Measurements from ENCODE around the gene FAM43B. TPM values are rescaled to one million over a fixed set of nuclear protein-coding genes. Genes with fewer than 3 reads are reported as not detected.

The FAM43B gene
- total and polyA plus RNA-seq, 10 of the 15 experiments (the other 5 are each of a cell fraction or from before 2014, with no cell fraction given), result not detected

DNA sequence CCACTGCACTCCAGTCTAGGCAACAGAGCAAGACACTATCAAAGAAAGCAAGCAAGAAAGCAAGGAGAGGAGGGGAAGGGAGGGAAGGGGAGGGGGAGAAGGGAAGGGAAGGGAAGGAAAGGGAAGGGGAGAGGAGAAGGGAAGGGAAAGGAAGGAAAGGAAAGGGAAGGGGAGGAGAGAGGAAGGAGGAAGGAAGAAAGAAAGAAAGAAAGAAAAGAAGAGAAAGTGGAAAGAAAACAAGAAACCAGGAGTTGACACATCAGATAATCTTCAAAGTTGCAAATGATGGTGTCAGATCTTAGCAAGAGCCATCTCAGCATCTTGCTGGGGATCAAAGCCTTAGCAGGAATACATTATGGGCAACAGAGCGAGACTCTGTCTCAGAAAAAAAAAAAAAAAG lies 21.6 kb downstream of the FAM43B start:
- ChIA-PET POLR2A (interaction anchor here (0.5 kb wide), 1 partner anchor 22 kb away, joined by 4 read pairs; no protein-coding TSS in a partner anchor), SMC1A (ENCODE audit: uncharacterized antibody, unreplicated experiment) (interaction anchor here (0.6 to 0.7 kb wide), 3 partner anchors 9 to 939 kb away, joined by 3 read pairs; no protein-coding TSS in a partner anchor), RAD21 (ENCODE audit: unreplicated experiment) (interaction anchor here (0.6 kb wide), 1 partner anchor 683 kb away, joined by 3 read pairs; no protein-coding TSS in a partner anchor), CTCF (interaction anchor here (0.6 to 2.2 kb wide), 6 partner anchors 59 to 376 kb away, joined by 3 to 31 read pairs (median 4); partner anchors contain the start of genes DDOST and PINK1)
- Histone ChIP-seq H3K4me1 (ENCODE audit: control insufficient read depth, insufficient read depth, low read length) (no peaks in the 10 kb centered on the region), H3K27me3 (replicated peaks in 1 of 2; ENCODE audit: control insufficient read depth in 2 of 2, insufficient read depth in 2 of 2, low read length in 1 of 2) (no peaks in the 10 kb centered on the region), H3K79me2 (ENCODE audit: control insufficient read depth, insufficient read depth, low read length) (no peaks in the 10 kb centered on the region), H3K9me3 (replicated peaks; ENCODE audit: control insufficient read depth, insufficient read depth, low read length) (no peaks in the 10 kb centered on the region; the same call in 2 of the 3 replicates), H3K9ac (ENCODE audit: control insufficient read depth, insufficient read depth, low read length) (no peak overlapping the region), H3K27ac (ENCODE audit: control insufficient read depth, insufficient read depth) (no peak overlapping the region), H4K20me1 (ENCODE audit: control insufficient read depth, insufficient read depth) (no peaks in the 10 kb centered on the region), H2AFZ (ENCODE audit: control insufficient read depth, low read depth, low read length) (no peak overlapping the region), H3K4me3 (no peak overlapping the region), H3K36me3 (ENCODE audit: control insufficient read depth in 2 of 2, insufficient read depth in 2 of 2, low read length in 1 of 2) (no peaks in the 10 kb centered on the region), H3K4me2 (ENCODE audit: control insufficient read depth, insufficient read depth) (no peak overlapping the region)
- ATAC-seq (no peak), FAIRE-seq (no peak), DNase-seq (ENCODE audit: low read depth, low spot score) (no peak)
- BruUV-seq (replicated peaks), result no TSS peak
- intact Hi-C loops (cut with micrococcal nuclease; ENCODE audit: unreplicated experiment), result no loop called here
- in situ Hi-C loops (cut with MboI), result no loop called here
- WGBS (ENCODE audit: insufficient coverage, insufficient replicate concordance, low lambda C conversion rate, missing lambda C conversion rate), result no CpG with 5 or more reads among the region's 1 CpG
- TF ChIP-seq SMARCA5 (IDR thresholded peaks at IDR 0.05), result no peak
- no peak for TF ChIP-seq CBFB (IDR thresholded peaks at IDR 0.05; ENCODE audit: low read depth)
- no peak for TF ChIP-seq KDM1A (IDR thresholded peaks at IDR 0.05; ENCODE audit: borderline replicate concordance)
- TF ChIP-seq REST (IDR thresholded peaks at IDR 0.05; ENCODE audit: low read depth, low read length), result no peak
- TF ChIP-seq NR2C2 (IDR thresholded peaks at IDR 0.05; ENCODE audit: borderline replicate concordance, control insufficient read depth, insufficient read length, low read depth), result no peak
- no peak for TF ChIP-seq ZNF622 (IDR thresholded peaks at IDR 0.05)
- no peak for TF ChIP-seq ZNF217 (IDR thresholded peaks at IDR 0.05)
- TF ChIP-seq BHLHE40 (IDR thresholded peaks at IDR 0.05; ENCODE audit: borderline replicate concordance in 1 of 2, low read depth in 2 of 2, low read length in 1 of 2), result no peak
- TF ChIP-seq ZBTB11 (CRISPR knock-in tag; IDR thresholded peaks at IDR 0.05), result no peak
- TF ChIP-seq EGR1 (IDR thresholded peaks at IDR 0.05; ENCODE audit: borderline replicate concordance in 1 of 2, low read depth in 2 of 2, low read length in 2 of 2), result no peak
- no peak for TF ChIP-seq BACH1 (IDR thresholded peaks at IDR 0.05; ENCODE audit: borderline replicate concordance)
- no peak for TF ChIP-seq BCLAF1 (IDR thresholded peaks at IDR 0.05)
- TF ChIP-seq MTA3 (IDR thresholded peaks at IDR 0.05; ENCODE audit: borderline replicate concordance, low read length), result no peak
- TF ChIP-seq DPF2 (IDR thresholded peaks at IDR 0.05), result no peak
- TF ChIP-seq NFIC (IDR thresholded peaks at IDR 0.05; ENCODE audit: low read depth, low read length), result no peak
- no peak for TF ChIP-seq ATF7 (IDR thresholded peaks at IDR 0.05; ENCODE audit: low read depth)

Measured in GM12878 (cell line).